Hepatocyte (in vitro differentiated cells): ENCODE data around the gene EVL. TPM values are rescaled to one million over a fixed set of nuclear protein-coding genes. Genes with fewer than 3 reads are reported as not detected.

ENCODE experiments used
- DNase-seq: peaks from one replicate; pipeline ENCODE4 v3.0.0-alpha.2; 2016; ENCODE audit warnings: low spot score
- H2AFZ ChIP-seq: fragments of 200-600 bp; sonication (generic); 2 replicates; pipeline ENCODE4 v1.6.0; 2016; ENCODE audit warnings: antibody characterized with exemption, mild to moderate bottlenecking
- H3K27ac ChIP-seq: fragments of 200-600 bp; sonication (generic); 2 replicates; pipeline ENCODE4 v1.5.1; 2016; ENCODE audit warnings: mild to moderate bottlenecking
- H3K27me3 ChIP-seq: fragments of 200-600 bp; sonication (generic); 2 replicates; pipeline ENCODE4 v1.6.1; 2016
- H3K36me3 ChIP-seq: fragments of 200-600 bp; sonication (generic); replicated peaks from 2 replicates; pipeline ENCODE4 v1.5.1; 2016; ENCODE audit warnings: low read depth; ENCODE audit not compliant: insufficient read depth
- H3K4me1 ChIP-seq: fragments of 200-600 bp; sonication (generic); 2 replicates; pipeline ENCODE4 v1.5.1; 2016; ENCODE audit warnings: mild to moderate bottlenecking, moderate library complexity; ENCODE audit not compliant: insufficient read depth
- H3K4me2 ChIP-seq: fragments of 200-600 bp; sonication (generic); 2 replicates; pipeline ENCODE4 v1.6.0; 2016
- H3K4me3 ChIP-seq: fragments of 200-600 bp; sonication (generic); 2 replicates; pipeline ENCODE4 v1.5.1; 2016; ENCODE audit warnings: mild to moderate bottlenecking
- H3K79me2 ChIP-seq: fragments of 200-600 bp; sonication (generic); 2 replicates; pipeline ENCODE4 v1.6.0; 2017; ENCODE audit warnings: mild to moderate bottlenecking
- H3K9me2 ChIP-seq: fragments of 200-600 bp; sonication (generic); replicated peaks from 2 replicates; pipeline ENCODE4 v1.6.0; 2017; ENCODE audit warnings: mild to moderate bottlenecking; ENCODE audit not compliant: insufficient read depth
- H3K9me3 ChIP-seq: fragments of 200-600 bp; sonication (generic); 2 replicates; pipeline ENCODE4 v1.5.1; 2016; ENCODE audit warnings: low read depth, mild to moderate bottlenecking
- H4K20me1 ChIP-seq: fragments of 200-600 bp; sonication (generic); 2 replicates; pipeline ENCODE4 v1.6.0; 2016; ENCODE audit warnings: mild to moderate bottlenecking; ENCODE audit not compliant: insufficient read depth, poor library complexity, severe bottlenecking
- CTCF ChIP-seq: fragments of 200-600 bp; sonication (generic); IDR thresholded peaks from 2 replicates; pipeline ENCODE4 v1.5.1; 2016; ENCODE audit warnings: antibody characterized with exemption, mild to moderate bottlenecking; ENCODE audit not compliant: poor library complexity
- EZH2 ChIP-seq: fragments of 200-600 bp; sonication (generic); IDR thresholded peaks from 2 replicates; pipeline ENCODE4 v1.6.1; 2016; ENCODE audit warnings: antibody characterized with exemption, mild to moderate bottlenecking, borderline replicate concordance
- EZH2phosphoT487 ChIP-seq: fragments of 200-600 bp; sonication (generic); IDR thresholded peaks from one replicate; pipeline ENCODE4 v1.6.1; 2018; ENCODE audit warnings: antibody characterized with exemption, mild to moderate bottlenecking, low read depth, moderate library complexity; ENCODE audit not compliant: unreplicated experiment, severe bottlenecking
- WGBS: methylation state at CpG from one replicate; pipeline ENCODE4 v1.1.6; 2016; ENCODE audit warnings: low lambda C conversion rate; ENCODE audit errors: missing lambda C conversion rate; 5-methylcytosine and 5-hydroxymethylcytosine counted together
- polyA plus RNA-seq: library from polyadenylated mRNA; unstranded; fragments of >200 nt; fragmentation: Nextera tagmentation; extraction: Ambion mirVana; gene quantifications from 2 replicates; pipeline ENCODE4 v1.2.1, GENCODE V29; 2016
- total RNA-seq: library from RNA; depleted of rRNA; stranded (reverse); fragments of >200 nt; gene quantifications from 2 replicates; pipeline ENCODE4 v1.2.3, GENCODE V29; 2014

Gene EVL
- total and polyA plus RNA-seq, 2 experiments from 2014 or later: 60.5 to 77.2 TPM

GRCh38 chr14:100143523-100143922, 78.3 kb downstream of the EVL start:
- Histone ChIP-seq H3K9me2 (no peaks in the 10 kb centered on the region), H3K79me2 (no peaks in the 10 kb centered on the region), H3K27me3 (no peaks in the 10 kb centered on the region), H3K36me3 (no peaks in the 10 kb centered on the region), H3K4me1 (peaks cover 55% of the 10 kb centered on the region), H2AFZ (no peak overlapping the region), H3K4me2 (no peak overlapping the region), H3K27ac (peak overlapping the region; percentile 90), H3K4me3 (no peak overlapping the region), H3K9me3 (no peaks in the 10 kb centered on the region), H4K20me1 (no peaks in the 10 kb centered on the region)
- TF ChIP-seq EZH2 (no peak), CTCF (no peak), EZH2phosphoT487 (no peak)
- WGBS: 91% methylated on average over 18 of the region's 18 CpGs
- no peak for DNase-seq

GRCh38 chr14:100143934-100144333, 78.7 kb downstream of the EVL start:
- no peak overlapping the region for H3K4me2 ChIP-seq
- peak overlapping the region; percentile 92 for H3K27ac ChIP-seq
- no peak overlapping the region for H2AFZ ChIP-seq
- H4K20me1 ChIP-seq: no peaks in the 10 kb centered on the region
- 96% methylated on average over 23 of the region's 23 CpGs for WGBS
- no peaks in the 10 kb centered on the region for H3K79me2 ChIP-seq
- H3K9me2 ChIP-seq: no peaks in the 10 kb centered on the region
- H3K36me3 ChIP-seq: no peaks in the 10 kb centered on the region
- H3K27me3 ChIP-seq: no peaks in the 10 kb centered on the region
- H3K4me1 ChIP-seq: peaks cover 55% of the 10 kb centered on the region
- H3K9me3 ChIP-seq: no peaks in the 10 kb centered on the region
- no peak for DNase-seq
- TF ChIP-seq EZH2phosphoT487: no peak
- TF ChIP-seq EZH2: no peak
- no peak for TF ChIP-seq CTCF
- H3K4me3 ChIP-seq: no peak overlapping the region

GRCh38 chr14:100144645-100144995, 79.4 kb downstream of the EVL start:
- no peak for DNase-seq
- no peaks in the 10 kb centered on the region for H3K27me3 ChIP-seq
- 65% methylated on average over 4 of the region's 4 CpGs for WGBS
- H3K4me3 ChIP-seq: no peak overlapping the region
- H2AFZ ChIP-seq: no peak overlapping the region
- H3K4me1 ChIP-seq: peaks cover 55% of the 10 kb centered on the region
- H3K9me2 ChIP-seq: no peaks in the 10 kb centered on the region
- H3K36me3 ChIP-seq: no peaks in the 10 kb centered on the region
- no peaks in the 10 kb centered on the region for H3K79me2 ChIP-seq
- TF ChIP-seq EZH2 (no peak), EZH2phosphoT487 (no peak), CTCF (no peak)
- H4K20me1 ChIP-seq: no peaks in the 10 kb centered on the region
- no peaks in the 10 kb centered on the region for H3K9me3 ChIP-seq
- H3K4me2 ChIP-seq: no peak overlapping the region
- H3K27ac ChIP-seq: peak overlapping the region; percentile 92
